HG02885 (cell line): Measurements from ENCODE around the gene TFRC.
"Not testable (repeated sequence)": the region's sequence is repeated elsewhere in the genome, so short reads cannot be mapped to it uniquely, and the experiment has no call there.

Experiments used
- ATAC-seq: cut with Tn5 transposase; IDR thresholded peaks from one replicate; pipeline ENCODE4 v1.9.1; 2021; ENCODE audit warnings: mild to moderate bottlenecking; ENCODE audit not compliant: unreplicated experiment, poor library complexity

TFRC gene

GRCh38 chr3:196081834-196082618, at the start of gene TFRC:
Gene TFRC (minus strand): TSS chr3:196082090. CDS start chr3:196077099, 4,991 bp downstream.
- peak; percentile 82 for ATAC-seq

GRCh38 chr3:196128172-196128843, 46.4 kb upstream of the TFRC start:
- no peak for ATAC-seq

- no peak for ATAC-seq
These were observed 45.6 kb upstream of the TFRC start for GRCh38 chr3:196127308-196128040.

- ATAC-seq, result no peak
These were observed 42.7 kb upstream of the TFRC start for GRCh38 chr3:196124608-196125007.

GRCh38 chr3:196122688-196123046, 40.8 kb upstream of the TFRC start:
- no peak for ATAC-seq

GRCh38 chr3:196122021-196122687, 40.3 kb upstream of the TFRC start:
- ATAC-seq, result no peak

- no peak for ATAC-seq
These were observed 39.2 kb upstream of the TFRC start for GRCh38 chr3:196121066-196121465.

- ATAC-seq, result no peak
These were observed 38.5 kb upstream of the TFRC start for GRCh38 chr3:196120291-196120951.

GRCh38 chr3:196117809-196118208, 35.9 kb upstream of the TFRC start:
- ATAC-seq, result no peak

- peak; percentile 72 for ATAC-seq
These were observed 33.8 kb upstream of the TFRC start for GRCh38 chr3:196115678-196116083.

GRCh38 chr3:196111939-196112386, 30.1 kb upstream of the TFRC start:
- peak; percentile 26 for ATAC-seq

GRCh38 chr3:196108075-196108743, 26.3 kb upstream of the TFRC start:
- no peak for ATAC-seq

GRCh38 chr3:196104707-196105106, 22.8 kb upstream of the TFRC start:
- ATAC-seq, result not testable (repeated sequence)

GRCh38 chr3:196098365-196098980, 16.6 kb upstream of the TFRC start:
- not testable (repeated sequence) for ATAC-seq

GRCh38 chr3:196097373-196098154, 15.7 kb upstream of the TFRC start:
- ATAC-seq, result no peak

- peak; percentile 71 for ATAC-seq
These were observed 14.6 kb upstream of the TFRC start for GRCh38 chr3:196096382-196096953.

- no peak for ATAC-seq
These were observed 11.6 kb upstream of the TFRC start for GRCh38 chr3:196093317-196094111.
